Spleen (tissue), 7 donors: ENCODE measurements around the gene ZNF782.

Experiments used
- POLR2A ChIP-seq, 3 donors: fragments of 450-650 bp; IDR thresholded peaks; one replicate each; pipeline ENCODE4 v1.5.1; 2017; ENCODE audit warnings: antibody characterized with exemption in 3 of 3, mild to moderate bottlenecking in 1 of 3
- POLR2AphosphoS5 ChIP-seq, 3 donors: sonication (generic); formaldehyde crosslinking; IDR thresholded peaks; one replicate each; pipeline ENCODE4 v1.5.1; 2017; ENCODE audit warnings: antibody characterized with exemption in 3 of 3
- TF ChIP-seq, protein P1 (sequence below), 11 experiments: fragments of 200-600 bp in 7 of 11; fragments of 450-650 bp in 4 of 11; sonication (generic) in 4 of 11; IDR thresholded peaks in 8 of 11; conservative IDR thresholded peaks in 3 of 11; 1 replicate in 7 of 11; 2 replicates in 4 of 11; pipeline versions ENCODE4 v1.4.0 to v1.8.0; 2016 to 2021; ENCODE audit warnings: antibody characterized with exemption in 11 of 11, inconsistent platforms in 4 of 11, mild to moderate bottlenecking in 1 of 11
- donor health status: DM: no; HTN: no; CAD: no; lungs with moderate emphysema.
- donor health status: DM: no; HTN: no; CAD: no.
- donor health status: DM: no; HTN: no; CAD: no.

DNA sequence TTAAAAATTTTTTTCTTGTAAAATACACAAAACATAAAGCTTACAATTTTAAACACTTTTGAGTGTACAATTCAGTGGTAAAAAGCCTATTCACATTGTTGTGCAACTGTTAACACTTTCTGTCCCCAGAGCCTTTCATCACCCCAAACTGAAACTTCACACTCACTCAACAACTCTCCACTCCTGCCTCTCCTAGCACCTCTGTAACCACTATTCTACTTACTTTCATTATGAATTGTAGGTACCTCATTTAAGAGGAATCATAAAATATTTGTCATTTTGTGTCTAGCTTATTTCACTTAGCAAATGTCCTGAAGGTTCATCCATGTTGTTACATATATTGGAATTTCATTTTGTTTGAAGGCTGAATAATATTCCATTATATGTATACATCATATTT, 72.1 kb downstream of the ZNF782 start:
- TF ChIP-seq, protein P1, sequence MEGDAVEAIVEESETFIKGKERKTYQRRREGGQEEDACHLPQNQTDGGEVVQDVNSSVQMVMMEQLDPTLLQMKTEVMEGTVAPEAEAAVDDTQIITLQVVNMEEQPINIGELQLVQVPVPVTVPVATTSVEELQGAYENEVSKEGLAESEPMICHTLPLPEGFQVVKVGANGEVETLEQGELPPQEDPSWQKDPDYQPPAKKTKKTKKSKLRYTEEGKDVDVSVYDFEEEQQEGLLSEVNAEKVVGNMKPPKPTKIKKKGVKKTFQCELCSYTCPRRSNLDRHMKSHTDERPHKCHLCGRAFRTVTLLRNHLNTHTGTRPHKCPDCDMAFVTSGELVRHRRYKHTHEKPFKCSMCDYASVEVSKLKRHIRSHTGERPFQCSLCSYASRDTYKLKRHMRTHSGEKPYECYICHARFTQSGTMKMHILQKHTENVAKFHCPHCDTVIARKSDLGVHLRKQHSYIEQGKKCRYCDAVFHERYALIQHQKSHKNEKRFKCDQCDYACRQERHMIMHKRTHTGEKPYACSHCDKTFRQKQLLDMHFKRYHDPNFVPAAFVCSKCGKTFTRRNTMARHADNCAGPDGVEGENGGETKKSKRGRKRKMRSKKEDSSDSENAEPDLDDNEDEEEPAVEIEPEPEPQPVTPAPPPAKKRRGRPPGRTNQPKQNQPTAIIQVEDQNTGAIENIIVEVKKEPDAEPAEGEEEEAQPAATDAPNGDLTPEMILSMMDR (IDR thresholded peaks at IDR 0.05 in 8 of 11, conservative IDR thresholded peaks at IDR 0.05 in 3 of 11), result no peak
- no peak for TF ChIP-seq POLR2AphosphoS5 (IDR thresholded peaks at IDR 0.05)
- TF ChIP-seq POLR2A (IDR thresholded peaks at IDR 0.05), result no peak
